Trophoblast cell (in vitro differentiated cells and primary cell): Measurements from ENCODE around the gene SEC11C.

ENCODE experiments used
- DNase-seq, 2 donors: peaks; one replicate each; pipeline ENCODE4 v3.0.0-alpha.2; 2016
- H2AFZ ChIP-seq: 2 replicates; pipeline ENCODE4 v1.6.1; 2013; ENCODE audit warnings: low read length, moderate library complexity, mild to moderate bottlenecking; ENCODE audit not compliant: insufficient read depth, poor library complexity
- H2AK5ac ChIP-seq: 2 replicates; pipeline ENCODE4 v1.6.1; 2013; ENCODE audit warnings: mild to moderate bottlenecking, low read length
- H2BK120ac ChIP-seq: 2 replicates; pipeline ENCODE4 v1.6.1; 2013; ENCODE audit warnings: low read length, mild to moderate bottlenecking, moderate library complexity; ENCODE audit not compliant: insufficient read depth, poor library complexity
- H2BK12ac ChIP-seq: 2 replicates; pipeline ENCODE4 v1.6.1; 2013; ENCODE audit warnings: mild to moderate bottlenecking, low read length, moderate library complexity
- H2BK5ac ChIP-seq: 2 replicates; pipeline ENCODE4 v1.6.1; 2013; ENCODE audit warnings: low read length, low read depth, moderate library complexity, mild to moderate bottlenecking; ENCODE audit not compliant: poor library complexity
- H3K14ac ChIP-seq: 2 replicates; pipeline ENCODE4 v1.6.1; 2013; ENCODE audit warnings: mild to moderate bottlenecking, low read length
- H3K18ac ChIP-seq: 2 replicates; pipeline ENCODE4 v1.6.1; 2013; ENCODE audit warnings: mild to moderate bottlenecking, low read length
- H3K23ac ChIP-seq: 2 replicates; pipeline ENCODE4 v1.6.1; 2013; ENCODE audit warnings: low read length
- H3K27ac ChIP-seq: 2 replicates; pipeline ENCODE4 v1.5.1; 2013; ENCODE audit warnings: low read depth, mild to moderate bottlenecking, inconsistent platforms, low read length, moderate library complexity
- H3K27me3 ChIP-seq: 2 replicates; pipeline ENCODE4 v1.6.1; 2013; ENCODE audit warnings: inconsistent platforms, mild to moderate bottlenecking, low read length, moderate library complexity; ENCODE audit not compliant: insufficient read depth
- H3K36me3 ChIP-seq, 2 experiments: 1 replicate in 1 of 2; 2 replicates in 1 of 2; pipeline ENCODE4 v1.6.1; 2013; ENCODE audit warnings: low read length in 2 of 2, mild to moderate bottlenecking in 2 of 2, moderate library complexity in 1 of 2; ENCODE audit not compliant: insufficient read depth in 2 of 2, control insufficient read depth in 1 of 2
- H3K4ac ChIP-seq: 2 replicates; pipeline ENCODE4 v1.6.1; 2013; ENCODE audit warnings: low read depth, mild to moderate bottlenecking, low read length, moderate library complexity
- H3K4me1 ChIP-seq, 2 experiments: 1 replicate in 1 of 2; 2 replicates in 1 of 2; pipeline ENCODE4 v1.6.1; 2013; ENCODE audit warnings: low read length in 2 of 2, mild to moderate bottlenecking in 2 of 2, moderate library complexity in 1 of 2; ENCODE audit not compliant: insufficient read depth in 2 of 2, control insufficient read depth in 1 of 2
- H3K4me2 ChIP-seq: 2 replicates; pipeline ENCODE4 v1.6.1; 2013; ENCODE audit warnings: inconsistent platforms, mild to moderate bottlenecking, low read length, moderate library complexity
- H3K4me3 ChIP-seq: 2 replicates; pipeline ENCODE4 v1.5.1; 2013; ENCODE audit warnings: mild to moderate bottlenecking, low read depth, low read length, inconsistent platforms
- H3K79me1 ChIP-seq: one replicate; pipeline ENCODE4 v1.6.1; 2013; ENCODE audit warnings: low read length
- H3K79me2 ChIP-seq: 2 replicates; pipeline ENCODE4 v1.6.1; 2013; ENCODE audit warnings: low read length, mild to moderate bottlenecking; ENCODE audit not compliant: control insufficient read depth, insufficient read depth, poor library complexity
- H3K9ac ChIP-seq: 2 replicates; pipeline ENCODE4 v1.6.1; 2013; ENCODE audit warnings: mild to moderate bottlenecking, low read length
- H3K9me3 ChIP-seq: 2 replicates; pipeline ENCODE4 v1.6.1; 2013; ENCODE audit warnings: low read depth, mild to moderate bottlenecking, control low read depth, inconsistent platforms, low read length; ENCODE audit not compliant: insufficient read depth
- H4K12ac ChIP-seq: 2 replicates; pipeline ENCODE4 v1.6.1; 2013; ENCODE audit warnings: low read depth, mild to moderate bottlenecking, low read length, moderate library complexity
- H4K8ac ChIP-seq: 2 replicates; pipeline ENCODE4 v1.6.1; 2013; ENCODE audit warnings: low read depth, mild to moderate bottlenecking, low read length, moderate library complexity
- H4K91ac ChIP-seq: one replicate; pipeline ENCODE4 v1.6.1; 2013; ENCODE audit warnings: low read depth, mild to moderate bottlenecking, low read length, moderate library complexity
- WGBS: extraction: QIAGEN DNeasy Blood & Tissue Kit; methylation state at CpG from one replicate; pipeline ENCODE4 v1.1.7; 2013; ENCODE audit warnings: missing lambda C conversion rate; ENCODE audit not compliant: insufficient read length, insufficient coverage; ENCODE audit errors: extremely low coverage; 5-methylcytosine and 5-hydroxymethylcytosine counted together

The SEC11C gene

DNA sequence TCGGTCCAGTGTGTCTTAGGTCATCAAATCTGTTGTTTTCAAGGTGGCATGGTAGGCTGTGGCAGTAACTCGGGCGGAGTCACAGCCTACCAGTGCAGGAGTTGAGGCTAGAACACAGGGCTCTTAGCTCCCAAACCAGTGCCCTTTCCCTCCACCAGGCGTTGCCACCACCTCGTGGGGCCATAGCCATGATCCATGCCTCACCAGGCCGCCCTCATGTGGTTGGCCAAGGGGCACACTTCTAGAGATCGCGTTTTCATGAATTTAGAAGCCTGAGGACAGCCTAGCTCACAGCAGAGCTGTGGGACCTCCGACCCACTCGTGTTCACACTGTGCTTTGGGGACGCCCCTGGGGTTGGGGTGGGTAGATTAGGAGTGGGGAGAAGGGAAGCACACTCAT lies 10.6 kb downstream of the SEC11C start:
- no peaks in the 10 kb centered on the region for H3K9me3 ChIP-seq
- WGBS, result no CpG with 5 or more reads among the region's 11 CpGs

DNA sequence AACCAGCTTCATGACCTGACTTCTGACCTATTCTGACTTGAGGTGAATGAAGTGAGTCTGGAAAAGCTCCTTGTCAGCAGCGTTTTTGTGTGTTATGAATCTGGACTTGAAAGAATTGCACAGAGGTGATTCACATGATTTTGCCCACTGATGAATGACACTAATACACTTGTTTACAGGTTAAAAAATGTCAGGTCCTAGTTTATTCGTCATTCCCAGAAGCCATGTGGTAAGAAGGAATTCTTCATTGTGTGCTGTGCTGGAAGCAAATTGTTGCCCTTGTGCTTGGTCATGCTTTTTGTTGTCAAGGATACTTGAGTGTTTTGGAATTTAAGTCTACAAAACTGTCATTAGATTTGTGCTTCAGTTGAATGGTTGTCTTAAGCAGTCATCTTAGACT lies 15.5 kb downstream of the SEC11C start:
- WGBS, result no CpG with 5 or more reads among the region's 2 CpGs
- no peak overlapping the region for H3K9ac ChIP-seq

More for the DNA sequence above, 10.6 kb downstream of the SEC11C start:
- Histone ChIP-seq H3K27ac (no peak overlapping the region), H3K4me1 (peaks cover 0 to 3% of the 10 kb centered on the region in 2 experiments), H2BK120ac (no peak overlapping the region), H2BK12ac (no peak overlapping the region), H3K36me3 (peaks cover 4 to 6% of the 10 kb centered on the region in 2 experiments), H4K12ac (no peak overlapping the region), H2AK5ac (no peak overlapping the region), H4K91ac (no peak overlapping the region), H3K4ac (no peak overlapping the region), H4K8ac (no peak overlapping the region), H3K27me3 (no peaks in the 10 kb centered on the region), H2BK5ac (no peak overlapping the region), H3K14ac (no peak overlapping the region), H3K23ac (no peak overlapping the region), H2AFZ (no peak overlapping the region), H3K4me2 (no peak overlapping the region), H3K79me2 (no peaks in the 10 kb centered on the region), H3K18ac (no peak overlapping the region), H3K9ac (no peak overlapping the region), H3K4me3 (no peak overlapping the region), H3K79me1 (no peaks in the 10 kb centered on the region)
- no peak for DNase-seq

DNA sequence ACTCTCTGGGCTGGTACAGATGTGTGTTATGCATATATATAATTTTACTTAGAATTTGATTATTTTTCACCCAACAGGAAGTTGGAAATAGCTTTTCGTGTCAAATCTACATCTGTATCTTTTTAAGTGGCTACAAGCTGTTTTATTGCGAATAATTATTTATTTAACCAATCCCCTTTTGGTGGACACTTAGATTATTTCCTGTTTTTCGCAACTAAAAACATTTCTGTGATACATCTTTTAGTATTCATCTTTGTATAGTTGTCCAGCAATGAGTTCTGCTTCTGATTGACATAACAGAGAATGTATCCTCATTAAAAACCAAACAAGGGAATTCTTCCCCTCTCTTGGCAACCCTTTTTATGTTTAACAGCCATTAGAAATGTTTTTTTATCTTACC lies 16.6 kb downstream of the SEC11C start:
- no CpG with 5 or more reads among the region's 3 CpGs for WGBS
- Histone ChIP-seq H4K12ac (no peak overlapping the region), H3K9me3 (no peaks in the 10 kb centered on the region), H4K91ac (no peak overlapping the region), H3K79me1 (no peaks in the 10 kb centered on the region), H3K4me3 (no peak overlapping the region), H3K27me3 (no peaks in the 10 kb centered on the region), H2BK12ac (no peak overlapping the region), H3K4me1 (peaks cover 0 to 3% of the 10 kb centered on the region in 2 experiments), H3K14ac (no peak overlapping the region), H3K27ac (no peak overlapping the region), H3K23ac (no peak overlapping the region), H3K36me3 (peaks cover 2 to 3% of the 10 kb centered on the region in 2 experiments), H2BK5ac (no peak overlapping the region), H2AFZ (no peak overlapping the region), H3K4ac (no peak overlapping the region), H2AK5ac (no peak overlapping the region), H2BK120ac (no peak overlapping the region), H3K18ac (no peak overlapping the region), H3K9ac (no peak overlapping the region), H3K4me2 (no peak overlapping the region), H3K79me2 (no peaks in the 10 kb centered on the region), H4K8ac (no peak overlapping the region)
- no peak for DNase-seq

More for the DNA sequence above, 15.5 kb downstream of the SEC11C start:
- H4K12ac ChIP-seq, result no peak overlapping the region
- H4K8ac ChIP-seq, result no peak overlapping the region
- H2BK5ac ChIP-seq, result no peak overlapping the region
- H3K36me3 ChIP-seq, result peaks cover 3 to 5% of the 10 kb centered on the region in 2 experiments
- H3K79me2 ChIP-seq, result no peaks in the 10 kb centered on the region
- no peaks in the 10 kb centered on the region for H3K9me3 ChIP-seq
- peak; percentile 85 to 98 for DNase-seq
- H3K27me3 ChIP-seq, result no peaks in the 10 kb centered on the region
- no peak overlapping the region for H3K18ac ChIP-seq
- no peak overlapping the region for H2BK12ac ChIP-seq
- no peak overlapping the region for H3K4ac ChIP-seq
- no peak overlapping the region for H4K91ac ChIP-seq
- H3K27ac ChIP-seq, result no peak overlapping the region
- no peak overlapping the region for H2AFZ ChIP-seq
- H3K4me3 ChIP-seq, result no peak overlapping the region
- H2BK120ac ChIP-seq, result no peak overlapping the region
- no peak overlapping the region for H2AK5ac ChIP-seq
- no peak overlapping the region for H3K23ac ChIP-seq
- H3K4me1 ChIP-seq, result peaks cover 0 to 3% of the 10 kb centered on the region in 2 experiments
- H3K79me1 ChIP-seq, result no peaks in the 10 kb centered on the region
- H3K14ac ChIP-seq, result no peak overlapping the region
- H3K4me2 ChIP-seq, result no peak overlapping the region

DNA sequence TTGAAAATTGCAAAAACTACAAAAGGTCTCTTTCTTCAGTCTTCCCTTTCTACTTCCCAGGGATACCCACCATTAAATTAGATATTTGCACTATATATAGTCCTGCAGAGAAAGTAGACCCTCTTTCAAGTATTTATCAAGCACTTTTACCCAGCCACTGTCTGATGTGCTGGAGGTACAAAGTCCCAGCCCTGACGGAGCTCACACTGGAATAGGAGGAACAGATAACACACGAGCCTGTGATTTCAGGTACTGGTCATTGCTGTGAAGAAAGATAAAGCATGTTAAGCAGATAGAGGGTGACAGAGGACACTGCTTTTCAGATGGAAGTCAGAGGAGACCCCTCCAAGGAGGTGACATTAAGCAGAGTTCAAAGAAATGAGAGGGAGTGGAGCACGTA lies 19.6 kb downstream of the SEC11C start:
- H3K4ac ChIP-seq, result no peak overlapping the region
- no peaks in the 10 kb centered on the region for H3K9me3 ChIP-seq
- no peak overlapping the region for H2AFZ ChIP-seq
- no peak overlapping the region for H3K4me2 ChIP-seq
- H2BK12ac ChIP-seq, result no peak overlapping the region
- H3K23ac ChIP-seq, result no peak overlapping the region
- no peaks in the 10 kb centered on the region for H3K36me3 ChIP-seq
- H4K91ac ChIP-seq, result no peak overlapping the region
- no peak overlapping the region for H2BK120ac ChIP-seq
- no peak overlapping the region for H4K12ac ChIP-seq
- H3K79me2 ChIP-seq, result no peaks in the 10 kb centered on the region
- H3K4me3 ChIP-seq, result no peak overlapping the region
- H3K27me3 ChIP-seq, result no peaks in the 10 kb centered on the region
- no peak overlapping the region for H2AK5ac ChIP-seq
- H3K14ac ChIP-seq, result no peak overlapping the region
- DNase-seq, result no peak
- H3K27ac ChIP-seq, result no peak overlapping the region
- H4K8ac ChIP-seq, result no peak overlapping the region
- H3K9ac ChIP-seq, result no peak overlapping the region
- no peaks in the 10 kb centered on the region for H3K79me1 ChIP-seq
- no peak overlapping the region for H2BK5ac ChIP-seq
- no CpG with 5 or more reads among the region's 3 CpGs for WGBS
- no peak overlapping the region for H3K18ac ChIP-seq
- peaks cover 0 to 3% of the 10 kb centered on the region in 2 experiments for H3K4me1 ChIP-seq
